A172 (cell line): ENCODE results near the gene GRIN3A. TPM values are rescaled to one million over a fixed set of nuclear protein-coding genes. Genes with fewer than 3 reads are reported as not detected.
A peak's percentile ranks its signal among the peaks of the same experiment; 100 is the strongest.

Source experiments
- DNase-seq: peaks from one replicate; pipeline ENCODE4 v3.0.0-alpha.2; 2015; ENCODE audit warnings: low spot score
- total RNA-seq: library from RNA; depleted of rRNA; stranded (reverse); fragments of >200 nt; shearing (Covaris generic); gene quantifications from 2 replicates; pipeline ENCODE4 v1.2.3, GENCODE V29; 2014

GRIN3A gene
- total RNA-seq, 1 experiment from 2014 or later: not detected

DNA sequence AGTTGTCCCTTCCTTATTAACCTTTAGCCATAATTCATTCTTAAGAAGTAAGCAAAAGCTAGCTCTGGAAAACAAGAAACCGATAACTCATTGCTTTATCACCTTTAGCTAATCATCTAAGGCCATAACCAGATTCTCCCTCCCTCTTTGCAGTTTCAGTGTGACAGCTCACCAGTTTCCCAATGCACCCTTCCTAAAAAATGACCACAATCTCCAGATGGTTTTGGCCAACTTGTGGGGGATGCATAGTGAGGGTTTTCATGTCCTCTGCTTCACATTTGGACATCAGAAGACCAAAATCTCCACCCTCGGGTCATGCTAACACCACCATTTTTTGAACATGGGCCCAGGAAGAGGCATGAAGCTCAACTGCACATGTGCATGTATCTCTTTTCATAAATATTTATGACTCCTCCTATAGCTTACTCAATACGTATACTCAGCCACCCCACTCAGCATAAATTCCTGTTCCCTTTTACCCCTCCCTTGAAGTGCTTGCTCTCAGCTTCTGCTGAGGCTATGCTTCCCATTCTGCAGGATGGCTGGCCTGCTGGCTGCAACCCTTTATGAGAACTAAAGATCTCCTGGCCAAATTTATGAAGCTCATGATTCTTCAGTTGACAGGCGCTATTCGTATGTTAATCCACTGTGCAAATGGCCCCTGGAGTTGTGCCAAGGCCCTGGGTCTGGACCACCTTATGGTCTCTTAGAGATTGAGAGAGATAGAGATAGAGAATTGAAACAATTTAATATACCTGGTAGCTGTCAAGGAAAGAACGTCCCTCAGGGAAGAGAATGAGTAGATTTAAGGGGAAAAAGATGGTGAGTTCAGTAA, 158.5 kb downstream of the GRIN3A start:
- DNase-seq: no peak

DNA sequence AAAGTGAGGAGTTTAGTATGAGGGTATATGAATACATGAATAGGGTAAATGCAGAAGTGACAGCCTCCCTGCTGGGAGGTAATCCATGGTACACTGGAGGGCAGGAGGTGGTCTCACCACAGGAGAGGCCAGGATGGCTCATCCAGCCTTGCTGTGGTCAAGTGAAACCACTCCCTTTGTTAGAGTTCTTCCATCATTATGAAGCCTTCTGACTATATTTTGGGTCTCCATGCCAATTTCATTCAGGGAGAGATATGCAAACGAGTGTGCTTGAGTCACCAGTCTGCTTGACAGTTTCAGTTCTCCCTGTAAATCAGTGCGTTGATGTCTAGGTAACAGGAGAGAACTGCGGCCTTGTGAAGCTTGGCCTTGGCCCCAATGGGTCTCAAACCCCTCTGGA, 160.1 kb downstream of the GRIN3A start:
- DNase-seq: peak; percentile 19

- DNase-seq: no peak
These were observed 163.6 kb downstream of the GRIN3A start for GRCh38 chr9:101574731-101575333.

DNA sequence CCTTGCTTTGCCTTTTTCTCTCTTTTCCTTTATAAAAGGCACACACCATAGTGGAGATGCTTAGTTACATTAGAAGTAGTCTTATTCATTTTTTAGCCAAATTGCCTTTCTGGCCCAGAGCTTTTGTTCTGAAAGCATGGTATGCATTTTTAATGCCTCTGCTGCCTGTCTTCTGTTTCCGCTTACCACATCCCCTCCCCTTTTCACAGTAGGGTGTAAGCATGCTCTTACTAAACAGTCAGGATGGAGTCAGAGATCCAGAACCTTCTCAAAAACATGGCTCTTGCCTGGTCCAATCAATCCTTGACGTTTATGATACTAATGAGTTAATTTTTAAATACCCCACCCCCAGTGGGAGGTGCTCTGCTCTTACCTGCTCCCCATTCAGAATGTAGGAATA, 166.1 kb downstream of the GRIN3A start:
- DNase-seq: no peak

DNA sequence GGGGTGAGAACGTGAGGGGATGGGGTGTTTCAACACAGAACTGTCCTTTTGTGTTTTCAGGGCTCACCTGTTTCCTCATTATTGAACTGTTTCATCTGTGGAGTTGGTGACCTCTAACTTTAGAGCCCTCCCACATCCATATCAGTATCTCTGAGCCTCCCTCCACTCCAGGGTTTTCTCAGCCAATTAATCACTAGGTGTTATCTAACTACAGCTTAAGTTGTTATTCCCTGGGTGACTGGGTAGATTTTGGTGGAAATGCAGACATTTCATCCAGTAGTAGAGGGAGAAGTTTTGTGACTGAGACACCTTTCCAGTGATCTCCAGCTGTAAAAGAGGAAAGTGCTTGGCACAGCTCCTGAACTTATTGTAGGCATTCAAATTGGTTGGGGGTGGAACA, 167.3 kb downstream of the GRIN3A start:
- no peak for DNase-seq

DNA sequence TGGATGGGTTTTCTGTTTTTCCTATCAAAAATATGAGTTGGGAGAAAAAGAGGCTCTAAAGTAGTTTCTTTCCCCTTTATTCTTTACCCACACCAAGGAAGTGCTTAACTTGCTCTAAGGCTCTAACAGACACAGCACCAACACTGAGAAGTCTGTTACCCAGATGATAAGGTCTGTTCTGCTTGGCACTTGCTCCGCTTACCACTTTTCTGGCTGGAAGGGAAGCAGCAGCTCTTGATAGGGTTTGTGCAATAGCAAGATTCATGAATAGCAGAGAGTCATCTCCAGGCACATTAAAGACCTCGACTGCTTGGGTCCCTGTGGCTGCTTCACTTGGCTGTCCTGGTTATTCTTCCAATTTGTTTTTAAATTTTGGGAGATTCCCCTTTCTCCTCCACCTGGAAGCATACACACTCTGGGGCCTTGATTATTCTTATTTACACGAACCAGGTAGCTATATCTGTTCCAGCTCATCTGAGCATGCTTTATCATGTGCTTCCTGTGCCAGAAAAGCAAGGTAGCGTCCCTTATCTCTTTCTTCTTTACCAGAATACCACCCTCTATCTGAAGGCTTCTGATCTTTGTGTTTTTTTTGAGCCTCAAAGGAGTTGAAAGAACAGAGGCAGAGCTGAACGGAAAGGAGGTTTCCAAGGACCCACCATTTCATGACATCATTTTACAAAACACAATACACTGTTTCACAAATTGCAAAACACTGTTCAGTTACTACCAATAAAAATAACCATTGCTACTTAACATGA, 168.5 kb downstream of the GRIN3A start:
- no peak for DNase-seq

- DNase-seq: no peak
These were observed 170.6 kb downstream of the GRIN3A start for GRCh38 chr9:101567725-101568350.

- DNase-seq: peak; percentile 55
These were observed 171.3 kb downstream of the GRIN3A start for GRCh38 chr9:101566904-101567724.

GRCh38 chr9:101564252-101564651, 174.2 kb downstream of the GRIN3A start:
- DNase-seq: no peak

- no peak for DNase-seq
These were observed 175.5 kb downstream of the GRIN3A start for GRCh38 chr9:101562966-101563365.

GRCh38 chr9:101561740-101562139, 176.7 kb downstream of the GRIN3A start:
- no peak for DNase-seq

- DNase-seq: peak; percentile 13
These were observed 188.9 kb downstream of the GRIN3A start for GRCh38 chr9:101549472-101550098.

DNA sequence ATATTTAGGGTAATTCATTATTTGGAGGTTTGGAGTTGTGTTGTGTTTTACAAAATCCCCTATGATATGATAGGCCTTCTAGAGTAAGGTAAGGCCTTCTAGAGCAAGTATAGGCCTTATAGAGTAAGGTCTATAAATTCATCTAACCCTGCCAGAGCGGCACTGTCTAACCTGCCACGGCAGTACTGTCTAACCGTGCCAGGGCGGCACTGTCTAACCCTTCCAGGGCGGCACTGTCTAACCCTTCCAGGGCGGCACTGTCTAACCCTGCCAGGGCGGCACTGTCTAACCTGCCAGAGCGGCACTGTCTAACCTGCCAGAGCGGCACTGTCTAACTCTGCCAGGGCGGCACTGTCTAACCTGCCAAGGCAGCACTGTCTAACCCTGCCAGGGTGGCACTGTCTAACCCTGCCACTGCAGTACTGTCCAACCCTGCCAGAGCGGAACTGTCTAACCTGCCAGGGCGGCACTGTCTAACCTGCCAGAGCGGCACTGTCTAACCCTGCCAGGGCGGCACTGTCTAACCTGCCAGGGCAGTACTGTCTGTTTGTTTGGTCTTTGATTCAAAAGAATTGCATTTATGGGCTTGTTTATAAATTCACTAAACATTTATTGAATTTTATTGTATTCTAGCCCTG, 195.2 kb downstream of the GRIN3A start:
- DNase-seq: no peak

DNA sequence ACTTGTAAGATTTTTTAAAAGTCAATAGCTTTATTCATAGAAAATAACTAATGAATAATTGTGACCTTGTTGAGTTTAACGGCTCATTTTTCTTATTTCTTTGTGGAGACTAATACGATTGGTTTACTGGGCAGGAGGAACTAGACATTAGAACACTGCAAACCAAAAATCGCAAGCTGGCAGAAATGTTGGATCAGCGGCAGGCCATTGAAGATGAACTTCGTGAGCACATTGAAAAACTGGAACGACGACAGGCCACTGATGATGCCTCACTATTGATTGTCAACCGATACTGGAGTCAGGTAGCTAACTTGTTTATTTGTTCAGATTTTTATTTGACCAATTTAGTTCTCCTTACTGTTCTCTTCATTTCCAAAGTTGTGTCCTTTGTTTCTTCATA, 198.4 kb downstream of the GRIN3A start:
- no peak for DNase-seq

GRCh38 chr9:101536938-101537337, 201.5 kb downstream of the GRIN3A start:
- DNase-seq: peak; percentile 30

- DNase-seq: no peak
These were observed 202.1 kb downstream of the GRIN3A start for GRCh38 chr9:101536351-101536750.

- DNase-seq: peak; percentile 99
These were observed 204.9 kb downstream of the GRIN3A start, which contains the start of gene RNF20 for GRCh38 chr9:101533334-101534204. Gene RNF20, plus strand, starts transcription at chr9:101533853. Its CDS starts 1,571 bp downstream, at chr9:101535424.

DNA sequence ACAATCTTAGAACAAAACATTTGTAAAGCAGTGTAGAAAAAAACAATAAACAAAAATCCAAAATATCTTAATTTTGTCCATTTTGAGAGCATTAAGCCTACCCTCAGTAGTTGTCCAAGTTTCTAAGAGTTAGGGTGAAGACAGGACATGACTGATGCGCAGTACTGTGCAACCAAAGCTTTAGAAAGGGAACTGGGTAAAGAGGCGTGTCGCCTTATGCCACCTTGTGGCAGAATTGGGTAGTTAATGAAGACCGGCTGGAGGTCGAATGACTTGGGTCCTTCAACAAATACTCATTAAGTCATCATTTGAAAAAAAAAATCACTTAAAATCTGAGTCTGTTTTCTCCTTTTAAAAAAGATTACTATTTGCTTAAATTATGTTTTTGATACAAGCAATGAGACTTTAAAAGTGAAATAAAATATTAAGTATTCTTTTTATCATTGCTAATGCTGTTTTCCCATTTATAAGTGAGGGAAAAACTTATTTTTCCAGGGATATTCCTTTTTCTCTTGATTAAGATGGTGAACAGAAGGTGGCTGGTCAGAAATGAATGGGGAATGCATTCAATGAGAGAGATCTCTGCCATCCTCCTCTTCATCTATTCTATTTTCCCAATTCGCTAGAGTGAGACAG, 208.3 kb downstream of the GRIN3A start:
- peak; percentile 86 for DNase-seq

DNA sequence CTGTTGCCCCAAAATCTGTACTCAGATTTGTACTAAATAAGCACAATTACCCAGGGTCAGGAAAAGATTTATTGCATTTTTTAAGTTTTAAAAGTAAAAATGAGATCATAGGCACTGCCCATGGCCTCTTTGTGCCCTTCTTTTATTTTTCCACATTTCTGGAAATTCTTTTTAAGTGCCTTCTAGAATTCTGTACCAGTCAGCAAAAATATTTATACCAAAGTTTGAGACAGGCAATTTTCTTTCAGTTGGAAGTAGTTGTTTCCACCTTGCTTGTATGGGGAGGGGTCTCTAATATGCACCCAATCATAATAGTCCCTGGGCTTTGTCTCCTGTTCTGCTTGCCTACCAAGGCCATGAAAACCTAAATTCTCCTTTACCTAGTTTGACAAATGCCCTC, 210.4 kb downstream of the GRIN3A start:
- no peak for DNase-seq
